ENCODE results near the gene PACS2. TPM values are rescaled to one million over a fixed set of nuclear protein-coding genes. Genes with fewer than 3 reads are reported as not detected.

PACS2 gene
- polyA plus RNA-seq, 1 of the 3 experiments (the other 2 are of a cell fraction) = 42.7 TPM

DNA sequence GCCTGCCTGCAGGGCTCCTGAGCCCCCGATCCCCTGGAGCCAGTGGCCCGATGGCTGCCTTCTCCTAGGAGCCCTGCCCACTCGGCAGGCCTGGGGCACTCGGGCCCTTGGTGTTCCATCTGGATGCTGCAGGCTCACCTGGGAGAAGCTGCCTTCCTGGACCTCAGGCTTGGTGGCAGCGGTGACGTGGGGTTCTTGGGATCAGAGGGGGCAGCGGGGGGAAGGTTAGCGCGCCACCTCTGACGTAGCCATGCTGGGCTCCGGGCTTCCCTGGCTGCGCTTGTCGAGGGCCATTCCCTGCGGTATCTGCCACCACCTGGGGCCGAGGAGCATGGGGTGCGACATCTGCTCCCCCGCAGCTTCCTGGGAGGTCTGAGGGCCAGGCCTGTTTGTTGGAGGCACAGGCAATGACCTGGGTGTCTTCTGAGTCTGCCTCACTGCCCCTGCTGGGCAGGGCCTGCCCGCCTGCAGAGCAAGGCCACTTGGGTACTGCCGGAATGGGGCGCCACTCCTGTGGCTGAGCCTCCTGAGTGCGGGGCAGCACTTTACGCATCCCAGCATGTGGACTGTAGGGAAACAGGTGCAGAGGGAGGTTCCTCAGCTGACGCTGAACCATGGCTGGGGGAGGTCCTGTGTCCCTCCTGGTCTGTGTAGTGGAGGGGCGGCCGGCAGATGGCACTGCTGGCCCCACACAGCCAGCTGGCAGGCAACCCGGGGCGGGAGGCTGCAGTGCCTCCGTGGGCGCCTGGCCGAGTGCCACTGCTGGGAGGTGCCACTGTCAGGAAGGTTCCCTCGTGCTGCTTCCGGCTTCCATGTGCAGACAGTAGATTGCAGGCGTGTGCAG lies 125.4 kb downstream of the PACS2 start:
- WGBS (ENCODE audit: low lambda C conversion rate) = 97% methylated on average over 7 of the region's 33 CpGs
- peak; percentile 68 for DNase-seq
- no peaks in the 10 kb centered on the region for H3K9me3 ChIP-seq
- no peaks in the 10 kb centered on the region for H3K27me3 ChIP-seq (ENCODE audit: insufficient read depth)
- no peaks in the 10 kb centered on the region for H3F3A ChIP-seq (replicated peaks; ENCODE audit: insufficient read depth)
- TF ChIP-seq, protein P1, sequence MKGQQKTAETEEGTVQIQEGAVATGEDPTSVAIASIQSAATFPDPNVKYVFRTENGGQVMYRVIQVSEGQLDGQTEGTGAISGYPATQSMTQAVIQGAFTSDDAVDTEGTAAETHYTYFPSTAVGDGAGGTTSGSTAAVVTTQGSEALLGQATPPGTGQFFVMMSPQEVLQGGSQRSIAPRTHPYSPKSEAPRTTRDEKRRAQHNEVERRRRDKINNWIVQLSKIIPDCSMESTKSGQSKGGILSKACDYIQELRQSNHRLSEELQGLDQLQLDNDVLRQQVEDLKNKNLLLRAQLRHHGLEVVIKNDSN (IDR thresholded peaks at IDR 0.05; ENCODE audit: borderline replicate concordance, low read depth) = no peak
- TF ChIP-seq GABPA (IDR thresholded peaks at IDR 0.05; ENCODE audit: low read depth) = no peak
- TF ChIP-seq, protein P2, sequence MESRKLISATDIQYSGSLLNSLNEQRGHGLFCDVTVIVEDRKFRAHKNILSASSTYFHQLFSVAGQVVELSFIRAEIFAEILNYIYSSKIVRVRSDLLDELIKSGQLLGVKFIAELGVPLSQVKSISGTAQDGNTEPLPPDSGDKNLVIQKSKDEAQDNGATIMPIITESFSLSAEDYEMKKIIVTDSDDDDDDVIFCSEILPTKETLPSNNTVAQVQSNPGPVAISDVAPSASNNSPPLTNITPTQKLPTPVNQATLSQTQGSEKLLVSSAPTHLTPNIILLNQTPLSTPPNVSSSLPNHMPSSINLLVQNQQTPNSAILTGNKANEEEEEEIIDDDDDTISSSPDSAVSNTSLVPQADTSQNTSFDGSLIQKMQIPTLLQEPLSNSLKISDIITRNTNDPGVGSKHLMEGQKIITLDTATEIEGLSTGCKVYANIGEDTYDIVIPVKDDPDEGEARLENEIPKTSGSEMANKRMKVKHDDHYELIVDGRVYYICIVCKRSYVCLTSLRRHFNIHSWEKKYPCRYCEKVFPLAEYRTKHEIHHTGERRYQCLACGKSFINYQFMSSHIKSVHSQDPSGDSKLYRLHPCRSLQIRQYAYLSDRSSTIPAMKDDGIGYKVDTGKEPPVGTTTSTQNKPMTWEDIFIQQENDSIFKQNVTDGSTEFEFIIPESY (IDR thresholded peaks at IDR 0.05; ENCODE audit: borderline replicate concordance, low read depth) = no peak
- TF ChIP-seq RFX5 (IDR thresholded peaks at IDR 0.05; ENCODE audit: low read length) = no peak
- no peak for TF ChIP-seq EZH2phosphoT487 (IDR thresholded peaks at IDR 0.05; ENCODE audit: borderline replicate concordance, low read depth)
- no peak for TF ChIP-seq SIN3A (IDR thresholded peaks at IDR 0.05; ENCODE audit: borderline replicate concordance, low read depth, low read length)
- no peak for TF ChIP-seq TAF1 (IDR thresholded peaks at IDR 0.05; ENCODE audit: borderline replicate concordance, low read depth, low read length)
- POLR2A ChIA-PET = no interaction called here
- H3K9ac ChIP-seq = no peak overlapping the region
- no peak overlapping the region for H3K4me3 ChIP-seq (ENCODE audit: low read depth in 2 of 2, low read length in 1 of 2)
- H3K79me2 ChIP-seq (ENCODE audit: insufficient read depth) = peaks cover 68% of the 10 kb centered on the region
- no peaks in the 10 kb centered on the region for H3K9me2 ChIP-seq
- peaks cover 3 to 30% of the 10 kb centered on the region in 2 experiments for H3K36me3 ChIP-seq (replicated peaks in 1 of 2; ENCODE audit: control insufficient read depth in 1 of 2, insufficient read depth in 2 of 2, low read length in 1 of 2)
- H3K4me2 ChIP-seq = no peak overlapping the region
- no peak overlapping the region for H2AFZ ChIP-seq (ENCODE audit: low read depth)
- H3K4me1 ChIP-seq (ENCODE audit: control insufficient read depth in 1 of 2, insufficient read depth in 2 of 2, low read depth in 1 of 2, low read length in 1 of 2) = peaks cover 0 to 8% of the 10 kb centered on the region in 2 experiments; a peak in 1 of 4 replicates
- CTCF ChIA-PET = interaction anchor here (3.0 to 3.5 kb wide), 2 partner anchors 8 to 50 kb away, joined by 11 to 18 read pairs; no protein-coding TSS in a partner anchor
- peaks cover 60% of the 10 kb centered on the region for H4K20me1 ChIP-seq (ENCODE audit: insufficient read depth)
- H3K27ac ChIP-seq (ENCODE audit: low read depth in 2 of 2, low read length in 1 of 2) = no peak overlapping the region

DNA sequence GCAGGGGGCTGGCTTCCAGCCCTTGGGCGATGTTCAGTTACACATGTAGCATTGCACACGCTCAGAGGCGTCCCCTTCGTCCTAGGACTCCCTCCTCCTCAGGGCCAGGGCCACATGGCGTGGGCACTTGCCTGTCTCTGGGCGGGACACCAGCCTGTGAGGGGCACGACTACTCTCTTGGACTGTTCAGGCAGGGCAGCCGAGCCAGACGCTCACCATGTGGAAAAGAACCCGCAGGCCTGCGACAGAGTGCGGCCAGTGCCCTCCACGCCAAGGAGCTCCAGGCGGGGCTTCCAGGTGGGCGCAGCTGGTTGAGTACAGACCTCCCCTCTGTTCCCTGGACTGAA lies 126.0 kb downstream of the PACS2 start:
- H3K9me3 ChIP-seq = no peaks in the 10 kb centered on the region
- ChIA-PET POLR2A (no interaction called here), CTCF (interaction anchor here (0.6 to 3.0 kb wide), 3 partner anchors 40 to 108 kb away, joined by 3 to 11 read pairs (median 4); no protein-coding TSS in a partner anchor)
- no peaks in the 10 kb centered on the region for H3K9me2 ChIP-seq
- no peak for DNase-seq
- no peak overlapping the region for H3K4me2 ChIP-seq
- H2AFZ ChIP-seq (ENCODE audit: low read depth) = no peak overlapping the region
- peaks cover 3 to 34% of the 10 kb centered on the region in 2 experiments for H3K36me3 ChIP-seq (replicated peaks in 1 of 2; ENCODE audit: control insufficient read depth in 1 of 2, insufficient read depth in 2 of 2, low read length in 1 of 2)
- peaks cover 0 to 8% of the 10 kb centered on the region in 2 experiments; a peak in 1 of 4 replicates for H3K4me1 ChIP-seq (ENCODE audit: control insufficient read depth in 1 of 2, insufficient read depth in 2 of 2, low read depth in 1 of 2, low read length in 1 of 2)
- no peaks in the 10 kb centered on the region for H3K27me3 ChIP-seq (ENCODE audit: insufficient read depth)
- peaks cover 65% of the 10 kb centered on the region for H3K79me2 ChIP-seq (ENCODE audit: insufficient read depth)
- H3F3A ChIP-seq (replicated peaks; ENCODE audit: insufficient read depth) = no peaks in the 10 kb centered on the region
- no peak overlapping the region for H3K9ac ChIP-seq
- 100% methylated on average over 14 of the region's 15 CpGs for WGBS (ENCODE audit: low lambda C conversion rate)
- H3K4me3 ChIP-seq (ENCODE audit: low read depth in 2 of 2, low read length in 1 of 2) = no peak overlapping the region
- H4K20me1 ChIP-seq (ENCODE audit: insufficient read depth) = peaks cover 54% of the 10 kb centered on the region
- no peak overlapping the region for H3K27ac ChIP-seq (ENCODE audit: low read depth in 2 of 2, low read length in 1 of 2)
- TF ChIP-seq TAF1 (IDR thresholded peaks at IDR 0.05; ENCODE audit: borderline replicate concordance, low read depth, low read length) (no peak), RAD21 (IDR thresholded peaks at IDR 0.05; ENCODE audit: low read length) (no peak), NRF1 (IDR thresholded peaks at IDR 0.05; ENCODE audit: low read depth, low read length) (no peak), CHD2 (IDR thresholded peaks at IDR 0.05; ENCODE audit: low read length, partially characterized antibody) (no peak), SIN3A (IDR thresholded peaks at IDR 0.05; ENCODE audit: borderline replicate concordance, low read depth, low read length) (no peak), RXRA (IDR thresholded peaks at IDR 0.05; ENCODE audit: borderline replicate concordance, low read depth) (no peak), RFX5 (IDR thresholded peaks at IDR 0.05; ENCODE audit: low read length) (no peak)
- TF ChIP-seq, protein P3, sequence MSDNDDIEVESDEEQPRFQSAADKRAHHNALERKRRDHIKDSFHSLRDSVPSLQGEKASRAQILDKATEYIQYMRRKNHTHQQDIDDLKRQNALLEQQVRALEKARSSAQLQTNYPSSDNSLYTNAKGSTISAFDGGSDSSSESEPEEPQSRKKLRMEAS (IDR thresholded peaks at IDR 0.05; ENCODE audit: low read depth) = no peak
- TF ChIP-seq, protein P4, sequence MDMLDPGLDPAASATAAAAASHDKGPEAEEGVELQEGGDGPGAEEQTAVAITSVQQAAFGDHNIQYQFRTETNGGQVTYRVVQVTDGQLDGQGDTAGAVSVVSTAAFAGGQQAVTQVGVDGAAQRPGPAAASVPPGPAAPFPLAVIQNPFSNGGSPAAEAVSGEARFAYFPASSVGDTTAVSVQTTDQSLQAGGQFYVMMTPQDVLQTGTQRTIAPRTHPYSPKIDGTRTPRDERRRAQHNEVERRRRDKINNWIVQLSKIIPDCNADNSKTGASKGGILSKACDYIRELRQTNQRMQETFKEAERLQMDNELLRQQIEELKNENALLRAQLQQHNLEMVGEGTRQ (IDR thresholded peaks at IDR 0.05; ENCODE audit: borderline replicate concordance, low read depth, low read length) = no peak
- TF ChIP-seq, protein P5, sequence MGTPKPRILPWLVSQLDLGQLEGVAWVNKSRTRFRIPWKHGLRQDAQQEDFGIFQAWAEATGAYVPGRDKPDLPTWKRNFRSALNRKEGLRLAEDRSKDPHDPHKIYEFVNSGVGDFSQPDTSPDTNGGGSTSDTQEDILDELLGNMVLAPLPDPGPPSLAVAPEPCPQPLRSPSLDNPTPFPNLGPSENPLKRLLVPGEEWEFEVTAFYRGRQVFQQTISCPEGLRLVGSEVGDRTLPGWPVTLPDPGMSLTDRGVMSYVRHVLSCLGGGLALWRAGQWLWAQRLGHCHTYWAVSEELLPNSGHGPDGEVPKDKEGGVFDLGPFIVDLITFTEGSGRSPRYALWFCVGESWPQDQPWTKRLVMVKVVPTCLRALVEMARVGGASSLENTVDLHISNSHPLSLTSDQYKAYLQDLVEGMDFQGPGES (IDR thresholded peaks at IDR 0.05; ENCODE audit: low read depth, low read length) = no peak
- TF ChIP-seq, protein P1 (IDR thresholded peaks at IDR 0.05; ENCODE audit: borderline replicate concordance, low read depth) = no peak

Measured in SK-N-SH (cell line).